HepG2 (cell line): ENCODE data around the gene SNX11. TPM values are rescaled to one million over a fixed set of nuclear protein-coding genes. Genes with fewer than 3 reads are reported as not detected.

Experiments used
- ARNTL ChIP-seq: sonication (generic); formaldehyde crosslinking; IDR thresholded peaks from 2 replicates; pipeline ENCODE4 v1.4.0; 2020; ENCODE audit warnings: mild to moderate bottlenecking, missing genetic modification reagents
- ATF2 ChIP-seq: sonication (generic); formaldehyde crosslinking; IDR thresholded peaks from 2 replicates; pipeline ENCODE4 v1.4.0; 2020; ENCODE audit warnings: missing genetic modification reagents
- CCDC6 ChIP-seq: sonication (generic); formaldehyde crosslinking; IDR thresholded peaks from 2 replicates; pipeline ENCODE4 v1.8.1; 2022; ENCODE audit warnings: mild to moderate bottlenecking, missing genetic modification reagents, moderate library complexity
- CSRNP1 ChIP-seq: sonication (generic); formaldehyde crosslinking; IDR thresholded peaks from 2 replicates; pipeline ENCODE4 v1.8.1; 2023; ENCODE audit warnings: mild to moderate bottlenecking, missing genetic modification reagents
- EHMT2 ChIP-seq: fragments of 200-600 bp; sonication (generic); IDR thresholded peaks from 2 replicates; pipeline ENCODE4 v1.7.0; 2017; ENCODE audit warnings: antibody characterized with exemption, low read depth, low read length, borderline replicate concordance
- FIP1L1 ChIP-seq: fragments of 200-400 bp; formaldehyde crosslinking; IDR thresholded peaks from 2 replicates; pipeline ENCODE4 v1.6.1; 2018; ENCODE audit warnings: low read depth, mild to moderate bottlenecking, low read length, moderate library complexity, borderline replicate concordance; ENCODE audit not compliant: insufficient read depth
- GATA4 ChIP-seq: sonication (generic); IDR thresholded peaks from 2 replicates; pipeline ENCODE4 v1.6.1; 2016; ENCODE audit warnings: antibody characterized with exemption, low read depth, borderline replicate concordance
- KAT8 ChIP-seq: IDR thresholded peaks from 2 replicates; pipeline ENCODE4 v1.6.1; 2016; ENCODE audit warnings: missing genetic modification reagents, missing compliant biosample characterization
- MXI1 ChIP-seq: IDR thresholded peaks from 3 replicates; pipeline ENCODE4 v1.6.1; 2012; ENCODE audit warnings: low read depth, low read length, inconsistent platforms, borderline replicate concordance
- POLR2A ChIP-seq, 2 experiments: IDR thresholded peaks; 2 replicates each; pipeline ENCODE4 v1.6.1; 2011; ENCODE audit warnings: low read depth in 2 of 2, low read length in 2 of 2, mild to moderate bottlenecking in 1 of 2, moderate library complexity in 1 of 2; ENCODE audit not compliant: insufficient read depth in 1 of 2
- TCF12 ChIP-seq, 2 experiments: fragments of 450-650 bp in 1 of 2; sonication (generic) in 1 of 2; formaldehyde crosslinking in 1 of 2; IDR thresholded peaks; 2 replicates each; pipeline versions ENCODE4 v1.6.1 to v1.8.0; 2017 to 2022; ENCODE audit warnings: antibody characterized with exemption in 1 of 2, mild to moderate bottlenecking in 1 of 2, missing genetic modification reagents in 1 of 2, moderate library complexity in 1 of 2
- TFDP1 ChIP-seq: IDR thresholded peaks from 2 replicates; pipeline ENCODE4 v1.6.1; 2016; ENCODE audit warnings: missing compliant biosample characterization, missing genetic modification reagents, borderline replicate concordance
- YEATS4 ChIP-seq: sonication (generic); formaldehyde crosslinking; IDR thresholded peaks from 2 replicates; pipeline ENCODE4 v1.4.0; 2020; ENCODE audit warnings: missing genetic modification reagents, borderline replicate concordance
- ZBTB34 ChIP-seq: sonication (generic); formaldehyde crosslinking; IDR thresholded peaks from 2 replicates; pipeline ENCODE4 v1.8.0; 2022; ENCODE audit warnings: mild to moderate bottlenecking, missing genetic modification reagents
- ZEB1 ChIP-seq: IDR thresholded peaks from 2 replicates; pipeline ENCODE4 v1.6.1; 2012; ENCODE audit warnings: mild to moderate bottlenecking, low read depth, inconsistent platforms; ENCODE audit not compliant: insufficient replicate concordance
- ZFYVE20 ChIP-seq: sonication (generic); formaldehyde crosslinking; IDR thresholded peaks from 2 replicates; pipeline ENCODE4 v1.8.0; 2023; ENCODE audit warnings: low read depth, mild to moderate bottlenecking, moderate library complexity, missing genetic modification reagents, borderline replicate concordance
- ZNF383 ChIP-seq: sonication (generic); formaldehyde crosslinking; IDR thresholded peaks from 2 replicates; pipeline ENCODE4 v1.4.0; 2020; ENCODE audit warnings: missing genetic modification reagents, mild to moderate bottlenecking, borderline replicate concordance
- ZNF543 ChIP-seq: sonication (generic); formaldehyde crosslinking; IDR thresholded peaks from 2 replicates; pipeline ENCODE4 v1.4.0; 2020; ENCODE audit warnings: mild to moderate bottlenecking, missing genetic modification reagents
- ZNF619 ChIP-seq: sonication (generic); formaldehyde crosslinking; IDR thresholded peaks from 2 replicates; pipeline ENCODE4 v1.4.0; 2020; ENCODE audit warnings: mild to moderate bottlenecking, missing genetic modification reagents
- ZNF691 ChIP-seq: sonication (generic); formaldehyde crosslinking; IDR thresholded peaks from 2 replicates; pipeline ENCODE4 v1.4.0; 2020; ENCODE audit warnings: missing genetic modification reagents, low read depth, mild to moderate bottlenecking, borderline replicate concordance
- ZNF879 ChIP-seq: sonication (generic); formaldehyde crosslinking; IDR thresholded peaks from 2 replicates; pipeline ENCODE4 v1.8.1; 2023; ENCODE audit warnings: missing genetic modification reagents
- polyA plus RNA-seq, 8 experiments: library from polyadenylated mRNA; depleted of rRNA in 3 of 8; stranded (reverse) in 7 of 8; unstranded in 1 of 8; fragments of >200 nt; fragmentation: Illumina TruSeq in 4 of 8; extraction: Trizol in 4 of 8; gene quantifications; 2 replicates each; pipeline versions ENCODE4 v1.2.1 to v1.2.3, GENCODE V29; 2011 to 2016; ENCODE audit warnings: low read depth in 4 of 8, missing spikeins in 1 of 8, mixed read lengths in 1 of 8; ENCODE audit not compliant: insufficient read depth in 1 of 8
- total RNA-seq, 5 experiments: library from RNA; depleted of rRNA; stranded (reverse); fragments of >200 nt; fragmentation: Illumina TruSeq; extraction: Trizol; gene quantifications; 2 replicates each; pipeline ENCODE4 v1.2.3, GENCODE V29; 2016; ENCODE audit warnings: low read depth in 1 of 5

The SNX11 gene
- total and polyA plus RNA-seq, 2 of the 13 experiments (the other 11 are each of a cell fraction or from before 2014, with no cell fraction given), result 12.9 to 14.0 TPM

GRCh38 chr17:48107137-48108055 is at the start of gene SNX11 (continued):
- TF ChIP-seq CSRNP1 (CRISPR knock-in tag) (peak; percentile 89; the same call in 1 of the 2 replicates), GATA4 (peak; percentile 55; the same call in 1 of the 2 replicates), KAT8 (CRISPR knock-in tag) (peak; percentile 96), TFDP1 (CRISPR knock-in tag) (peak; percentile 63; the same call in 1 of the 2 replicates), ARNTL (CRISPR knock-in tag) (peak; percentile 73; the same call in 1 of the 2 replicates), ZNF619 (CRISPR knock-in tag) (peak; percentile 95; the same call in 1 of the 2 replicates), YEATS4 (CRISPR knock-in tag) (peak; percentile 89), ZNF383 (CRISPR knock-in tag) (no peak; the same call in 1 of the 2 replicates), CCDC6 (CRISPR knock-in tag) (peak; percentile 76; the same call in 1 of the 2 replicates), ZEB1 (peak; percentile 86), MXI1 (peak; percentile 75; the same call in 1 of the 3 replicates), POLR2A (IDR thresholded peaks at IDR 0.05; ENCODE audit: insufficient read depth in 1 of 2, low read depth in 2 of 2, low read length in 2 of 2) (peak; percentile 85 to 94), ZNF543 (CRISPR knock-in tag) (peak; percentile 75; the same call in 1 of the 2 replicates), ZNF691 (0 out of 2 replicates have a peak, but pooled peaks have one; percentile 26), TCF12 (IDR thresholded peaks at IDR 0.05) (no peak), TCF12 (CRISPR knock-in tag; IDR thresholded peaks at IDR 0.05) (peak; percentile 80; the same call in 1 of the 2 replicates), FIP1L1 (peak; percentile 94; the same call in 1 of the 2 replicates), ATF2 (CRISPR knock-in tag) (peak; percentile 26), ZBTB34 (CRISPR knock-in tag) (peak; percentile 46; the same call in 1 of the 2 replicates), ZNF879 (CRISPR knock-in tag) (peak; percentile 51; the same call in 1 of the 2 replicates), ZFYVE20 (CRISPR knock-in tag) (0 out of 2 replicates have a peak, but pooled peaks have one; percentile 34), EHMT2 (no peak)
